Mesenteric fat pad (tissue), 1 donor: ENCODE results near the gene HDGF. TPM values are rescaled to one million over a fixed set of nuclear protein-coding genes. Genes with fewer than 3 reads are reported as not detected.

Experiments
- DNase-seq: peaks from one replicate; pipeline ENCODE4 v3.0.0-alpha.2; 2020; ENCODE audit warnings: low spot score
- long read RNA-seq: library from polyadenylated mRNA; unstranded; transcript quantifications from one replicate; pipeline ENCODE4 v2.0.0, GENCODE V29; 2020
- total RNA-seq: library from RNA; stranded (reverse); fragmentation: NEBNext Ultra II Directional; extraction: Animal tissue kit (Norgen Biotek cat#: 25700); gene quantifications from one replicate; pipeline ENCODE4 v1.2.1, GENCODE V29; 2021
- donor health status: DM: yes; HTN: yes; CAD: no.

Gene HDGF
- 154 TPM for total RNA-seq
- long read RNA-seq, transcript HDGF-201 (6 exons, 2,380 nt), result major isoform, 63 of 135 reads
- long read RNA-seq, partial matches to known transcripts, result 65 of 135 reads
- long read RNA-seq, other reads (novel, unspliced or antisense), result 5 of 135 reads

- no peak for DNase-seq
Measured at GRCh38 chr1:156751451-156751756, at the start of gene HDGF. TSS of gene HDGF (minus strand) at chr1:156751675. CDS start at chr1:156751429, 246 bp downstream.

DNA sequence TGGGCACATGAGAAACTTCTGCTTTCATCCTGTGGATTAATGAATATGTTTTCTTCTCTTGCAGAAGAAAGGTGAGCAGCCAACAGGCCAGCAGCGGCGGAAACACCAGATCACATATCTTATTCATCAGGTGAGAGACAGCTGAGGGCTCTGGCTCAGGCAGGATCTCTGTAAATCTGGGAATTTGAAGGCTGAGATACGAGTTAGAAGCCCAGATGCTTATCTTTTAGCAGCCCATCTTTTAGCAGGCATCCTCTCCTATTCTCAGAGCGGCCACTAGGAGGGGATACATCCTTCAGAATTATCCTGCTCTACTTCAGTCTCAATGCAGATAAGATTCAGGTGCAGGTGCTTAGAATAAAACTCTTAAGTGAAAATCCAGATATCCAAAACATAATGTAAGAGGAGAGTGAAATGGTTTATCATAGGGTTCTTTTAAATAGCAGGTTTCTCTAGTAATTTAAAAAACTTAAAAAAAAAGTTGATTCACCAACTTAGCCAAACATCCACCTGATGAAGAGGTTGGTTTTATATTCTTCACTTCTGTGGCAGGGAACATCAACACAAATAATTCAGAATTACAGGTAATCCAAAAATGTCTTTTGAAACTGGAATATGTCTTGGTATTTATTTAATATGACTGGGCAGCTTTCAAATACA lies 45.9 kb upstream of the HDGF start:
- peak; percentile 59 for DNase-seq

DNA sequence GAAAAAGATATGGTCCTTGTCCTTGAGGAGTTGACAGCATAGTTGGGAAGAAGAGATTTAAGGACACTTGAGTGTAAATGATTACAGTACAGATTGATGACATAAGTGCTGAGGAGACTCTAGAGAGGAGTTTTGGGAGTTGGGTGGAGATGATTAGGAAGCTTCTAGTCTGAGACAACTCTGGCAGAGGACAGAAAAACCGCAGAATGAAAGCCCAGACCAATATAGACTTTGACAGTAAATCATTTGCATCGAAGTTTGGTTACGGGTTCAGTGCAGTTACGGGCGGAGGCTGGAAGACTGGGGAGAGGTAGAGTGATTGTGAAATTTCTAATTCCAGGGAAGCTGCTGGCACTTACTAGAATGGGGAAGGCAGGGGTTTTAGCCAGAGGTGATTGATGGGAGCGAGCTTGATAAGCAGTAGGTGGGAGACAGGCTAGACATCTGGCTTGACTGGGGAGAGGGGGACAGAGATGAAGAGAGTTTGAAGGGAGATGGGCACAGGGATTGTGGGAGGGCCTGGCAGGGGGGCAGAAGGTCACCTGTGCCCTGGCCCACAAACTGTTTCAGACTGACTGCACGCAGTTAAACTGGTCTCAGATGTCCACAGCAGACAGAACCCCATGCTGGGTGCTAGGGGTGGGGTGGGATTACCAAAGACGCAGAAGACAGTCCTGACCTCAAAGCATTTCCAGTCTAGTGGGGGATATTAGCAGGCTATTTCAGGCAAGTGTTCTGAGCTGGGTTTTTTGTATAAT lies 45.0 kb upstream of the HDGF start:
- DNase-seq, result peak; percentile 59

- DNase-seq, result peak; percentile 26
Measured at GRCh38 chr1:156795787-156796186, 44.3 kb upstream of the HDGF start.

GRCh38 chr1:156795374-156795733 lies 43.9 kb upstream of the HDGF start:
- peak; percentile 51 for DNase-seq

DNA sequence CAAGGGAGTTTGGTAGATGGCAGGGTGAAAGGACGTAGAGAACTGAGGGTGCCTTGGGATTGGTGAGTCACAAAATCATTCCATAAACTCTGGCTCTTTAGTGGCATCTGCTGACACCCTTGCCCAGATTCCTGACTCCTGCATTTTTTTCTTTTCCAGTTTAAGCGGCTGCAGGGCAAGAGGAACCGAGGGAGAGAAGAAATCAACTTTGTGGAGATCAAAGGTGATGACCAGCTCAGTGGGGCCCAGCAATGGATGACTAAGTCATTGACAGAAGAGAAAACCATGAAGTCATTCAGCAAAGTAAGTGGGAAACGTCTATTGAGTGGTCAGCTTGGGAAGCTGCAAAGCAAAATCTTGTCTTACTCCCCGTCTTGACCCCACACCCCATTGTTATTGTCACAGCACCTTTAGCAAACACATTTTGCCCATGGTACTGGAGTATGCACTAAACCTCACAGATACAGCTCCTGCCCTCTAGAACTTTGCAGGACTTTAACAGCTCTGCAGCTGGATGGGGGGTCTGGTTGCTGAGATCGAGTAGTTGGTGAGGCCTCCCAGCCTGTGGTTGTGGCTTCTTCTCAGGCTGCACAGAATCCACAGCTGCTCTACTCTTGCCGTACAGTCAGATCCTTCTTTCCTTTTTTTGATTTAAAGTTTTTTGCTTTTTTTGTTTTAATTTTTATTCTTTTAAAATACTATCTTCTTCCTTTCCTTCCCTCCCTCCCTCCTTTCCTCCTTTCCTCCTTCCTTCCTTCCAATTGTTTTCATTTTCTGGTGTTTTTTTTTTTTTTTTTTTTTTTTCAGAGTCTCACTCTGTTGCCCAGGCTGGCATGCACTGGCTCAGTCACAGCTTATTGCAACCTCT lies 43.3 kb upstream of the HDGF start:
- DNase-seq, result peak; percentile 73

GRCh38 chr1:156789621-156790318 lies 38.3 kb upstream of the HDGF start:
- DNase-seq, result no peak

- no peak for DNase-seq
Measured at GRCh38 chr1:156788136-156788535, 36.7 kb upstream of the HDGF start.

- DNase-seq, result no peak
Measured at GRCh38 chr1:156786640-156787039, 35.2 kb upstream of the HDGF start.

GRCh38 chr1:156785458-156785857 lies 34.0 kb upstream of the HDGF start:
- no peak for DNase-seq

DNA sequence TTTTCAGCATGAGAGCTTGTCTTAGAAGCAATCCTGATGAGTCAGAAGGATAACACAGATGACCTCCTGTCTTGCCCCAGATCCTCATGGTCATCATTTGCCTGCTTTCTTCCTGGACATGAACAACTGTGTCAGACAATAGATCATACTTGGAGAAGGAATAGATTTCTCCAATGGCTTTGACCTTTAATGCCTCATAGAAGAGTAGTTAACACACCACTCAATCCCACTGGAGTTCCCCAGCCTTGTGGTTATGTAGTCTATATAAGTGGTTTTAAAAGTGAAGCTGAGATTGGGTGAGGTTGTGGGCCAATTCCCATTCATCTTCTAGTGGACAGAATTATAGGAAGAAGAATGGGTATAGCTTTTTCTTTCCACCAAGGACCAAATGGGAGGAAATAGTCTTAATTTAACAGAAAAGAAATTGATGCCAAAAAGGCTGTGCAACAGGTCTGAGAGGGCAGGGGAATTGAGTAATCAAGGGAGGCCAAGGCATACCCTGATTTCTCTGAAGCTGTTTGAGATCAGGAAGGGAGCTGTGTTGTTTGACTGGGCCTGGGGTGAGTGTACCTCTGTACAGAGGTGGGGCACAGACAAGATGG lies 30.2 kb upstream of the HDGF start:
- no peak for DNase-seq

DNA sequence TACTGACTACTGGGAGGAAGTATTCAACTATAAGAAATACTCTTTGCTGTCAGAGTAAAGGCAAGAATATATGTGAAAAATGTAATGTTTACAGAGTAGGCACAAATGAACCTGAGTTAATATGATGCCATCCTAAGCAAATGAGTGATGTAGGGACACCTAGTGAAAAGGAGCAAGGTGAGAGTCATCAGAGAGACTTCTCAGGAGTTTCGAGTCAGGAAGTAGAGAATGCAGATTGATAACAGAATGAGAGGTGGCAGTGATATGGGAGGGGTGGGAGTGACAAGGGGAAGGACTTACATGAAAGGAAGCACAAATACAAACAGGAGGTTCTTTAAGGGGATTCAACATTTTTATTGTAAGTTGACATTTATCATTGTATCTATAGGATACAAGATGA lies 26.1 kb upstream of the HDGF start:
- DNase-seq, result no peak

GRCh38 chr1:156776942-156777341 lies 25.5 kb upstream of the HDGF start:
- DNase-seq, result no peak

- DNase-seq, result no peak
Measured at GRCh38 chr1:156775799-156776198, 24.3 kb upstream of the HDGF start.

DNA sequence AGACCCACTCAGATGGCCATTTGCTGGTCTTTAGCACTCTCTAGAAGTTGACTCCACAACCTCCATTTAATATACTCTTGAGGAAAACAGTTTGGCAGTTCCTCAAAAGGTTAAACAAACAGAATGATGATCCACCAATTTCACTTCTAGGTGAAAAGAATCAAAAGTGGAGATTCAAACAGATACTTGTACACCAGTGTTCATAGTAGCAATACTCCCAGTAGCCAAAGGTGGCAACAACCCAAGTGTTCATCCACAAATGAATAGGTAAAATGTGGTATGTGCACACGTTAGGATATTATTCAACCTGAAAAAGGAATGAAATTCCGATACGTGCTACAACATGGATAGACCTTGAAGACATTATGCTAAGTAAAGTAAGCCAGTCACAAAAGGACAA lies 22.1 kb upstream of the HDGF start:
- no peak for DNase-seq

DNA sequence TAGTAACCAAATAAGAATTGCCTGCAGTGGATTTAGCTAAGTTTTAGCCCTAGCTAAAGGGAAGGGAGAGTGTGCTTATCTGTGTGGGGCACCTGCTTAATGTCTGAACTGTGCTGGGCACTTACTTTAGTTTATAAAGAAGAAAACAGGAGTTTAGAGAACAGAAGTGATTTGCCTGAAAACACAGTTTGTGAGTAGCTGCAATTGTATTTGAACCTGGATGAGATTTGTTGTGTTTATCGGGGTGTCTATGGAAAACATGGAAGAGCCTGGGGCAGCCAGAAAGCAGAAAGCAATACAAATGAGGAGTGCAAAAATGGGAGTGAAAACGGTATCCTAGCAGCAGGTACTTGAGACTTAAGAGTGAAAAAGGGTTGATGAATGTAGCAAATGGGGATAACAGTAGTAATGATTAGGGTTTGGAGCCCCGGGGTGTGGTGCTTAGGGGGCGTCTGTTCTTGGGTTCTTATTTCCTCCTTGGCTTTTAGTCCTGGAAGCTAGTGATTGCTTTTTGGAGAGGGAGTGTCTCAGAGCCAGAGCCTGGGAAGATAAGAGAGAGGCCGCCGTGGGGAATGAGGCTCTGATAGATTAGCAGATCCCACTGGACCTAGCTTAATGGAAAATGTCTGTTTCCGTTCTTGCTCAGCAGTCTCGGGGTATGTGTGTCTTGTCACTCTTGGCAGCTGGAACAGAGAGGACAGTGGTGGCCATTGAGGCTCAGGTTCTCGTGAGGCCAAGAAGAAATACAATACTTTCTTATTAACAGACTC lies 21.4 kb upstream of the HDGF start:
- no peak for DNase-seq

DNA sequence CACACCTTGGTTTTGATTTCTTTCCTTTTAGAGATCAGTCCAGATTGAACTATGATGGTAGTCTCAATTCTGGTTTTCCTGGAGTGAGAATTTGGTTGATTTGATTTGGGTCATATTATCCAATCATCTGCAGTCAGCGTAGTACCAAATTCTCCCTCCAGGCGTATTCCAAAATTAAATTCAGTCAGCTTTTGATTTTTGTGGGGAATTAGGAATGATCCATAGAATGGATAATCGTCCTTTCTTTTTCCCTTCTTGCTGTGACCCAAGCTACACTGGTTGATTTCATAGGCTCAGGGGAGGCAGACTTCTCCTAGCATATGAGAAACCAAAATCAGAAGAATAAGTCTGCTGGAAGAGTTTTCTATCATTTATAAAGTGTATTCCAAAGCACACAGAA lies 20.7 kb upstream of the HDGF start:
- DNase-seq, result no peak

DNA sequence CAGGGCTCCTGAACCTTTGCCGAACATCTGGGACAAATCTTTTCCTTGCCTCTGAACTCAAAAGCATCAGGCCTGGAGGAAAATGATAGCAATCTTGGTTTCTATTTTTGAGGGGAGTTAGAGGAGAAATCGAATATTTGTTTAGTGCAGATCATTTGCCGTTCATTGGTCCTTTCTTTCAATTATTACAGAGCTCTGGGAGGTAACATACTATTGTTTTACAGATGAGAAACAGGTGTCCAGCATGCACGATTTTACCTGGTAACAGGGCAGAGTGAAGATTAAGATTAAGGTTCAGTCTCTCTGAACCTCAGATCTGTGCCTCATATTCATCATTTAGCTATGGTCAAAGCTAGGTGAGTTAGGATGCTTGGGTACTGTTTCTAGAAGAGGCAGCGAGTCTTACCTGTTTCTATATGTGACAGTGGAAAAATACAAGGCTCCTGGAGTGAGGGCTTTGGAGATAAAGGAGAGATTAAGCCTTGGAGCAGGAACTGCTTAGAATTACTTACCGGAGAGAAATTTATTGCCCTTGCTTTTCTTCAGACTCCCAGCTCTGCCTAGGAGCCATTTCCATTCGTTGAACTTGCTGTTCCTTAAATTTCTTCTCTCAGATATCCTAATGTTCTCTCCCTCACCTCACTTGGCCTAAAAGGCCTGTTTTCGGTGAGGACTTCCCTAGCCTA lies 17.3 kb upstream of the HDGF start:
- DNase-seq, result no peak

DNA sequence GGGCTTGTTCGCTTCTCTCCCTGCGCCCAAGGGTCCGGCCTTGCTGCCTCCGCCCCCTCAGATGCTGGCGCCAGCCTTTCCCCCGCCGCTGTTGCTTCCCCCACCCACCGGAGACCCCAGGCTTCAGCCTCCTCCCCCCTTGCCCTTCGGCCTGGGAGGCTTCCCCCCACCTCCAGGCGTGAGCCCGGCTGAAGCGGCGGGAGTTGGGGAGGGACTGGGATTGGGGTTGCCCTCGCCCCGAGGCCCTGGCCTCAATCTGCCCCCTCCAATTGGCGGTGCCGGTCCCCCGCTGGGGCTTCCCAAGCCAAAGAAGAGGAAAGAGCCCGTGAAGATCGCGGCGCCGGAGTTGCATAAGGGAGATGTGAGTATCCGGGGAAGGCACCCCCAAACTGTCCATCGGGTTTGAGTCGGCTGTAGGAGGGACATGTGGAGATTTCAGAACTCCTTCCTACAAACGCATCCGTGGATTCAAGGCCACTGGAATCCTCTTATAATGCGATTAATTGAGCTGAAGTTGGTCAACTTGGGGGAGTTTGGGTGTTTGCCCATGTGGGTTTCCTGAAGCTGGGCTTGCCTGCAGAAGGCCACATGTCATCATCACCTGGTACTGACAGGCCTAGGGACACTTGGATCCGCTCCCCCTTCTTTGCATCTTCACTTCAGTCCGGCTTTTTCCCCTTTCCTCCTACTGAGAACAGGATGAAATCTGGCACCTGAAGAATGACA lies 16.6 kb upstream of the HDGF start:
- no peak for DNase-seq
